Measurements from ENCODE around the gene CNIH1. TPM values are rescaled to one million over a fixed set of nuclear protein-coding genes. Genes with fewer than 3 reads are reported as not detected.
"Not testable (repeated sequence)": the region's sequence is repeated elsewhere in the genome, so short reads cannot be mapped to it uniquely, and the experiment has no call there.

Gene CNIH1
- total RNA-seq, 6 experiments from 2014 or later = 95.9 to 209 (median 157) TPM

- H3K27ac ChIP-seq = no peak overlapping the region
- no peaks in the 10 kb centered on the region for H3K9me3 ChIP-seq
- peak in 3 of 4 donors; percentile 45 to 63 (median 50) for ATAC-seq
- DNase-seq = no peak
- no peaks in the 10 kb centered on the region for H3K4me1 ChIP-seq
- H3K27me3 ChIP-seq = no peaks in the 10 kb centered on the region
- H3K36me3 ChIP-seq = no peaks in the 10 kb centered on the region
- 31% methylated on average over 1 of the region's 1 CpG for WGBS (ENCODE audit: insufficient coverage, low coverage, low lambda C conversion rate, missing lambda C conversion rate)
- intact Hi-C loops (cut with DNase I) = no loop called here
- no peak overlapping the region for H3K4me3 ChIP-seq
- TF ChIP-seq CTCF (IDR thresholded peaks at IDR 0.05) = no peak
- TF ChIP-seq POLR2A (IDR thresholded peaks at IDR 0.05) = no peak
Observed at GRCh38 chr14:54455363-54455762, 14.2 kb upstream of the CNIH1 start.

- WGBS (ENCODE audit: insufficient coverage, low coverage, low lambda C conversion rate, missing lambda C conversion rate) = 89% methylated on average over 5 of the region's 5 CpGs
- H3K9me3 ChIP-seq; intact Hi-C loops (cut with DNase I); H3K4me1 ChIP-seq; DNase-seq; H3K27me3 ChIP-seq; H3K36me3 ChIP-seq; H3K27ac ChIP-seq; H3K4me3 ChIP-seq: not testable (repeated sequence)
- ATAC-seq = peak in 1 of 4 donors; percentile 58
Observed at GRCh38 chr14:54453990-54454389, 12.8 kb upstream of the CNIH1 start.

- no peak overlapping the region for H3K27ac ChIP-seq
- ATAC-seq (no peak), DNase-seq (no peak)
- H3K4me1 ChIP-seq = no peaks in the 10 kb centered on the region
- intact Hi-C loops (cut with DNase I) = no loop called here
- TF ChIP-seq POLR2A (IDR thresholded peaks at IDR 0.05) (no peak), CTCF (IDR thresholded peaks at IDR 0.05) (no peak)
- no peaks in the 10 kb centered on the region for H3K9me3 ChIP-seq
- H3K36me3 ChIP-seq = no peaks in the 10 kb centered on the region
- no peaks in the 10 kb centered on the region for H3K27me3 ChIP-seq
- 100% methylated on average over 3 of the region's 3 CpGs for WGBS (ENCODE audit: insufficient coverage, low coverage, low lambda C conversion rate, missing lambda C conversion rate)
- H3K4me3 ChIP-seq = no peak overlapping the region
Observed at GRCh38 chr14:54453252-54453651, 12.1 kb upstream of the CNIH1 start.

- WGBS (ENCODE audit: insufficient coverage, low coverage, low lambda C conversion rate, missing lambda C conversion rate) = 75% methylated on average over 3 of the region's 3 CpGs
Observed at GRCh38 chr14:54451961-54452360, 10.8 kb upstream of the CNIH1 start.

GRCh38 chr14:54451121-54451601 lies 10.0 kb upstream of the CNIH1 start:
- WGBS (ENCODE audit: insufficient coverage, low coverage, low lambda C conversion rate, missing lambda C conversion rate) = 82% methylated on average over 5 of the region's 7 CpGs
- no peaks in the 10 kb centered on the region for H3K9me3 ChIP-seq
- TF ChIP-seq POLR2A (IDR thresholded peaks at IDR 0.05) (no peak), CTCF (IDR thresholded peaks at IDR 0.05) (no peak)
- H3K4me1 ChIP-seq = peaks cover 0 to 15% (median 7%) of the 10 kb centered on the region in 4 donors
- H3K27me3 ChIP-seq = no peaks in the 10 kb centered on the region
- H3K36me3 ChIP-seq = no peaks in the 10 kb centered on the region
- DNase-seq (no peak), ATAC-seq (no peak)
- no peak overlapping the region for H3K27ac ChIP-seq
- intact Hi-C loops (cut with DNase I) = no loop called here
- no peak overlapping the region for H3K4me3 ChIP-seq

More at GRCh38 chr14:54451961-54452360, 10.8 kb upstream of the CNIH1 start:
- Histone ChIP-seq H3K27ac (no peak overlapping the region), H3K36me3 (no peaks in the 10 kb centered on the region), H3K4me3 (no peak overlapping the region), H3K4me1 (peaks cover 0 to 7% (median 3%) of the 10 kb centered on the region in 4 donors), H3K9me3 (no peaks in the 10 kb centered on the region), H3K27me3 (no peaks in the 10 kb centered on the region)
- DNase-seq (no peak), ATAC-seq (no peak)
- TF ChIP-seq POLR2A (IDR thresholded peaks at IDR 0.05) (no peak), CTCF (IDR thresholded peaks at IDR 0.05) (no peak)
- intact Hi-C loops (cut with DNase I) = no loop called here
